ENCODE results near the gene SBNO1.

The SBNO1 gene

DNA sequence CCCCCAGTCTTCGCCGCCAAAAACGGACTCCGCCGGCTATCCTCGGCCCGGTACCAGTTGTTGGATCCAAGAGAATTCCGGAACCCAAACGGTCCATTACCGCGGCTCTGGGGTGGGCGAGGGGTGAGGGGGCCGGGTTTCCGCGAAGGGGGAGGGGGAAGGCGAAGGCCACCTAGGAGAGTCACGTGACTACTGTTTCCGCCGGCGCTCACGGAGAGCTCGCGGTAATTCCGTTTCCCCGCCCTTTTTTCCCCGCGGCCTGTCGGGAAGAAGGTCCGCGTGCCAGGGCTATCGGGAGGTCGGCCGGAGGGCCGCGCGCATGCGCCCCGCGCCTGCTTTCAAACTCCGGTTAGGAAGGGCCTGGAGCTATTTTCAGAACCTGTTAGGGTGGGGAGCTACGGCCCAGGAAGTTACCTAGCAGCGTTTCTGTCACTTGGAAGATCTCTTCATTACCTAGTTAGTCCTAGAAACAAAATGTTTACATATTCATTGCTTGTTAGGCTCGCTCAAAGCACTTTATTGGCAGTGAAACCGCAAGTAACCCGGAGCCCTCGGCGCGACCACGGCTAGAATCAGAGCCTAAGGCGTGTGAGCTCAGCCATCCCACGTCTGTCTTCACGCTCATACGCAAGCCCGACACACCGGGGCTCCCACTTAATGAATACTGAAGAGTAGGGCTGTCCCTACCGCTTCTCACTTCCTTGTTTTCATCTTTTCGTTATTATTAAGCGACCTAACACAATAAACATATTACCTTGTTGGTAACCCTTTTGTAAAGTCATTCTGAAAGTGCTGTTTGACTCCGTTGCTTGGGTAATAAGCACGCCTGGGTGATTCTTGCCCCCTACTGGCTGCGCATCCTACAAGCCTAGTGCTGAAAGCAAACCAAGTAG, 624 bp upstream of the SBNO1 start:
- DNase-seq (ENCODE audit: low spot score): peak; percentile 98
- peak; percentile 80 for TF ChIP-seq CTCF (IDR thresholded peaks at IDR 0.05; ENCODE audit: extremely low read depth, missing control alignments)

GRCh38 chr12:123363740-123364531, 711 bp downstream of the SBNO1 start:
- DNase-seq (ENCODE audit: low spot score): peak; percentile 17
- TF ChIP-seq CTCF (IDR thresholded peaks at IDR 0.05; ENCODE audit: extremely low read depth, missing control alignments): no peak

GRCh38 chr12:123363390-123363739, 1.3 kb downstream of the SBNO1 start:
- peak; percentile 35 for DNase-seq (ENCODE audit: low spot score)
- no peak for TF ChIP-seq CTCF (IDR thresholded peaks at IDR 0.05; ENCODE audit: extremely low read depth, missing control alignments)

DNA sequence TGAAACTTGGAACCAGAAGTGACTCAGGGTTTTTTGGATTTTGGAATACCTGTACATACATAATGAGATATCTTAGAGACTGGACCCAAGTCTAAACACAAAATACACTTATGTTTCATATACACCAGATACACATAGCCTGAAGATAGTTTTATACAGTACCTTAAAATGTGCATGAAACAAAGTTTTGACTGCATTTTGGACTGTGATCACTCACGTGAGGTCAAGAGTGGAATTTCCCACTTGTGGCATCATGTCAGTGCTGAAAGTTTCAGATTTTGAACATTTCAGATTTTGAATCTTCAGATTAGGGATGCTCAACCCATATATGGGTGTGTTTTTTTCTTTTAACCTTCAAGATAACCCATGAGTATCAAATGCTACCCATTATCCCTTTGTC, 6.6 kb downstream of the SBNO1 start:
- no peak for DNase-seq (ENCODE audit: low spot score)
- TF ChIP-seq CTCF (IDR thresholded peaks at IDR 0.05; ENCODE audit: extremely low read depth, missing control alignments): no peak

DNA sequence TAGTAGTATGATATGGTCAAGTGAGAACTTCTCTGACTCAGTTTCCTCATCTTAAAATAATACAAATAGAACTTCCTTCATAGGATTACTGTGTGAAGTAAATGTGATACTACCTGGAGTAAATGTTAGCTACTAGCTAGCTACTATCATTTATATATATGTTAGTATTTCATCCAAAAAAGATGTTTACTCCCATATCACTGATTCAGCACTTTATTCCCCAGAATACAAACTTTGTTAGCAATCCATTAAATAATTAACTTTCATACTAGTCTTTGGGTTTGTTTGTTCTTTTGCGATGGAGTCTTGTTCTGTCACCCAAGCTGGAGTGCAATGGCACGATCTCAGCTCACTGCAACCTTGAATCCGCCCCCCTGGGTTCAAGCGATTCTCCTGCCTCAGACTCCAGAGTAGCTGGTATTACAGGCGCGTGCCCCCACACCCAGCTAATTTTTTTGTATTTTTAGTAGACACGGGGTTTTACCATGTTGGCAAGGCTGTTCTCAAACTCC, 8.4 kb downstream of the SBNO1 start:
- DNase-seq (ENCODE audit: low spot score): no peak
- no peak for TF ChIP-seq CTCF (IDR thresholded peaks at IDR 0.05; ENCODE audit: extremely low read depth, missing control alignments)

- DNase-seq (ENCODE audit: low spot score): no peak
- TF ChIP-seq CTCF (IDR thresholded peaks at IDR 0.05; ENCODE audit: extremely low read depth, missing control alignments): no peak
These were observed 10.0 kb downstream of the SBNO1 start for GRCh38 chr12:123354600-123354999.

DNA sequence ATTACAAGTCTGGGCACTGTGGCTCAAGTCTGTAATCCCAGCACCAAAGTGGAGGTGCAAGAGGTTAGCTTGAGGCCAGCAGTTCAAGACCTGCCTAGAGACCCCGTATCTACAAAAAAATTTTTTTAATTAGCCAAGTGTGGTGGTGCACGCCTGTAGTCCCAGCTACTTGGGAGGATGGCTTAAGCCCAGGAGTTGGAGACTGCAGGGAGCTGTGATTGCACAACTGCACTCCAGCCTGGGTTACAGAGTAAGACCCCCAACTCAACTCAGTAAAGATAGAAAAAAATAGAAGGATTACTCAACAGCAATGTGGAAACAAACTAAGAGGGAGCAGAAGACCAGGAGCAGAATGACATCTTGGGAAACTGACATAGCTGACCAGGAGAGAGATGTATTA, 13.3 kb downstream of the SBNO1 start:
- no peak for TF ChIP-seq CTCF (IDR thresholded peaks at IDR 0.05; ENCODE audit: extremely low read depth, missing control alignments)
- DNase-seq (ENCODE audit: low spot score): no peak
